ENCODE measurements around the gene JAK1. TPM values are rescaled to one million over a fixed set of nuclear protein-coding genes. Genes with fewer than 3 reads are reported as not detected.

Gene JAK1
- total RNA-seq, 1 donor from 2014 or later: 110 TPM

DNA sequence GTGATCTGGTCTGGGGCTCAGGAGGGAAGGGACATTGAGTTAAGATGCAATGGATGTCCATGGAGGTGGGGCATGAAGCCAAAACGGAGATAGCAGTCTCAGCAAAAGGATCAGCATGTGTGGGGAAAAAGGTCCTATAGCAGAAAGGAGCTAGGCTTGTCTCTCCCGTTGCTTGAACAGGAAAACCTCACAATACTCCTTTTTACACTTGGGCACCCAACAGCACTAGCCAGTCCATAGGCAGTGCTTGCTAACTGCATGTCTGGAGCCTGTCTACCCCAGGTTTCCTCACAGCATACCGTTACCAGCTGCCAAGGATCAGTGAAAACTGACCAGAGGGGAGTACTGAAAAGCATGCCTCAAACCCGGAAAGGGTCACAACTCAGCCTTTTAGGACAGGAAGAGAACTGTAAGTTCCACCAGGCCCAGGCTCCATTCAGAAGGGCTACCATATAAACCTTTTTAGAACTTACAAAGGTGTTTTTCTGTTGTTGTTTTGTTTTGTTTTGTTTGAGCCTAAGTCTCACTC, 78.6 kb downstream of the JAK1 start:
- H3K4me3 ChIP-seq (ENCODE audit: low read depth, low read length): no peak overlapping the region
- TF ChIP-seq, protein P1, sequence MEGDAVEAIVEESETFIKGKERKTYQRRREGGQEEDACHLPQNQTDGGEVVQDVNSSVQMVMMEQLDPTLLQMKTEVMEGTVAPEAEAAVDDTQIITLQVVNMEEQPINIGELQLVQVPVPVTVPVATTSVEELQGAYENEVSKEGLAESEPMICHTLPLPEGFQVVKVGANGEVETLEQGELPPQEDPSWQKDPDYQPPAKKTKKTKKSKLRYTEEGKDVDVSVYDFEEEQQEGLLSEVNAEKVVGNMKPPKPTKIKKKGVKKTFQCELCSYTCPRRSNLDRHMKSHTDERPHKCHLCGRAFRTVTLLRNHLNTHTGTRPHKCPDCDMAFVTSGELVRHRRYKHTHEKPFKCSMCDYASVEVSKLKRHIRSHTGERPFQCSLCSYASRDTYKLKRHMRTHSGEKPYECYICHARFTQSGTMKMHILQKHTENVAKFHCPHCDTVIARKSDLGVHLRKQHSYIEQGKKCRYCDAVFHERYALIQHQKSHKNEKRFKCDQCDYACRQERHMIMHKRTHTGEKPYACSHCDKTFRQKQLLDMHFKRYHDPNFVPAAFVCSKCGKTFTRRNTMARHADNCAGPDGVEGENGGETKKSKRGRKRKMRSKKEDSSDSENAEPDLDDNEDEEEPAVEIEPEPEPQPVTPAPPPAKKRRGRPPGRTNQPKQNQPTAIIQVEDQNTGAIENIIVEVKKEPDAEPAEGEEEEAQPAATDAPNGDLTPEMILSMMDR (conservative IDR thresholded peaks at IDR 0.05; ENCODE audit: low read depth, low read length): no peak
- no peak for DNase-seq (ENCODE audit: low read depth)

DNA sequence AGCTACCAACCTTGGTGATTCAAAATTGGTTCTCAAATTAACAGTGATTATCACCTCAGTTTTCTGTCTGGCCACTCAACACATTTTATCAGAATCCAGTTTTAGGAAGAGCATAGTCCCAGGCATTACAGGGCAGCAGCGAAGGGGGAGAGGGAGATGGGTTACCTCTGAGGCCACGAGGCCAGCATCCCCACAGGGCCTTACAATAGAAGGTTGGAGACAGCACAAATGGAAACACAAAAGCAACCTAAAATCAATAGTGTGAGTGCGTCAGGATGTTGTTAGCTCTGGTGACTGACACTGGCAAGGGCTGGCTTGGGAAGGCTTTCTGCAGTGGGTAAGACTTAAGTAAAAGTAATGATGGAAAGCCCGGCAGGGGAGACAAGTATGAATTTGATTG, 79.5 kb downstream of the JAK1 start:
- no peak for DNase-seq (ENCODE audit: low read depth)
- H3K4me3 ChIP-seq (ENCODE audit: low read depth, low read length): no peak overlapping the region
- TF ChIP-seq, protein P1 (conservative IDR thresholded peaks at IDR 0.05; ENCODE audit: low read depth, low read length): no peak

DNA sequence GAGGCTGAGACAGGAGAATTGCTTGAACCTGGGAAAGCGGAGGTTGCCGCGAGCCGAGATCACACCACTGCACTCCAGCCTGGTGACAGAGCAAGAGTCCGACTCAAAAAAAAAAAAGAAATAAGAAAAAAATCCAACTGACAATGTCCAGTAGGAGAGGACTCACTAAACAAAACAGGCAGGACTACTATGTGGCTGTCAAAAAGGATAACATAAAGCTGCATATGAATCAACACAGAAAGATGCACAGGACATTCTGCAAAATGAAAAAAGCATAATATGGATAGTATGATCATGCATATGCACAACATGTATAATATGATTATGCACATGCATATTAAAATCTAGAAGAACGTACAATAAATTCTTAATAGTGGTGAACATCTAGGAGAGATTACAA, 80.7 kb downstream of the JAK1 start:
- H3K4me3 ChIP-seq (ENCODE audit: low read depth, low read length): no peak overlapping the region
- TF ChIP-seq, protein P1 (conservative IDR thresholded peaks at IDR 0.05; ENCODE audit: low read depth, low read length): no peak
- DNase-seq (ENCODE audit: low read depth): no peak

DNA sequence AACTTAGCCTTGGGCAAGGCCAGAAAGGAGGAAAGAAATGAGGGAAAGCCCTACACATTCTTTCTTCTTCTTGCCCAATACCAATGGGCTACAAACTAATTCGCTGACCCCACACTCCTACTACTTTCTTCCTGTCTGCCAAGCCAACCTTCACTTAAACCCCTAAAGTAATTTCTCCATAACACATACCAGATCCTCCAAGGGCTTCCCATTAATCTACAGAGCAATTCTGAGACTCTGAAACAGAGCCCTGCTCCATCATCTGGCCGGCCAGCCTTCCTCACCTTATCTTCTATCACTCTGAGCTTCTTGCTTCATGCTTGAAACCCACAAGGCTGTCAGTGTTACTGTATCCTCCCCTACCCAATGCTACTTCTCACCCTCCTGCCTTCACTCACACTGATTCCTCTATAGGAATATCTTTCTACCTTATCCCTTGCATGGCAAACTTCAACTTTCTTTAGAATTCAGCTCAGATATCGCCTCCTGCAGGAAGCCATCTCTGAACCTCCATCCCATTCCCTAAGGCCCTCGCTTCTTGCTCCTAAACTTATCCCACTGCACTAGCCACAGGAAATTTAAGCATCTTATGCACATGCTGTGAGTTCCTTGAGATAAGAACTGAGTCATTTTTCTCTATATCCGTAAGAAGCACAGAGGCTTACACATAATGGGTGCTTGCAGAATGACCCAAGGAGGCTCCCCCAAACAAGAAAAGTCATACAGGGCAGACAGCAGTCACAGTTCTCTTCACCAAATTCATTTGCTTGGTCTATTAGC, 81.9 kb downstream of the JAK1 start:
- H3K4me3 ChIP-seq (ENCODE audit: low read depth, low read length): no peak overlapping the region
- TF ChIP-seq, protein P1 (conservative IDR thresholded peaks at IDR 0.05; ENCODE audit: low read depth, low read length): peak; percentile 5
- DNase-seq (ENCODE audit: low read depth): no peak

DNA sequence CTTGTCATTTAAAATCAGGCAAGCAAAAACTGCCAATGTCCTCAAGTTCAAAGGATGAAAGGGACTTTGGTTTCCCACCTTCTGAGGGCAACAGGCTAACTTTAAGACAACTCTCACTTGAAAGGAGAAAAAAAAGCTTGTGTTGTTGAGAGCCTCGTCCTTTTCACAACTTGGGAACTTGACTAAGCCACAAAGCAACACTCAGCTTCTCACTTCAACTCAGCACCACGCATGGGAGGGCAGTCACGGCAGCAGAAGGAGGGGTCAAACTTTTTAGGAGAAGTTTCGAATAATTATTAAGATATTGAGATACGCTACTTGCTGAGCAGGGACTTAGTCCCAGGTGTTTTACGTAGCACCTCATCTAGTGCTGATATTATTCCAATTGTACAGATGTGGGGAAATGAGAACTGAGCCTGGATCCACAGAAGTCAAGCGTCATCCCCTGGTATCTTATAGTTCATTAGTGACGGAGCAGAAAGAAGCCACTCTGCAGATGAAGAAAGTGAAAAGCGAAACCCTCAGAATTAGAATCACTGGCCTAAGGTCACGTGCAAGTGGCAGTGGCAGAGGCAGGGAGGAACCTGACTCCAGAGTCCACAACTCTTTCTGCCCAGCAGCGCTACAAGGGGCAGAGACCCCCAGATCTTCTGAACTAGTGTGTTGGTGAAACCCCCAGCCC, 83.6 kb downstream of the JAK1 start:
- TF ChIP-seq, protein P1 (conservative IDR thresholded peaks at IDR 0.05; ENCODE audit: low read depth, low read length): no peak
- no peak overlapping the region for H3K4me3 ChIP-seq (ENCODE audit: low read depth, low read length)
- DNase-seq (ENCODE audit: low read depth): no peak

DNA sequence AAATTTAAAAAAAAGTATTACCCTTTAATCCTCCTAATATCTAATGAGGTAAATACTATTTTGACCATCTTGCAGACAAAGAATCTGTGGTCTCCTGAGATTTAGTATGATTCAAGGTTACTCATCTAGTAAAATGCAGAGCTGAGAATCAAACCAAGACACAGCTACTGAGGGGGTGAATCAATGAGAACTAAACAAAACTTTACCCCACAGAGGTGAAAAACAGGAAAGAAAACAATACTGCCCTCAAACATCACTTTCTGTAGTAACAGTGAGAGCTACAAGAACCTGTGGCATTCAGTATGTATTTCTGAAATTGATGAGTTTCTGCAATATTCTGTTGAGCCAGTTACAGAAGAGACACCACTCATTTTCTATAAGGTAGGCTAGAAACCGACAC, 85.1 kb downstream of the JAK1 start:
- TF ChIP-seq, protein P1 (conservative IDR thresholded peaks at IDR 0.05; ENCODE audit: low read depth, low read length): no peak
- no peak overlapping the region for H3K4me3 ChIP-seq (ENCODE audit: low read depth, low read length)
- no peak for DNase-seq (ENCODE audit: low read depth)

Data from epithelial cell of proximal tubule (primary cell).